K562 (cell line): ENCODE data around the gene TLX2. TPM values are rescaled to one million over a fixed set of nuclear protein-coding genes. Genes with fewer than 3 reads are reported as not detected.

Experiments used
- ARID1B ChIP-seq: fragments of 450-650 bp; IDR thresholded peaks from 2 replicates; pipeline ENCODE4 v1.6.1; 2016; ENCODE audit warnings: antibody characterized with exemption, mild to moderate bottlenecking, inconsistent platforms
- CBFB ChIP-seq: sonication (generic); formaldehyde crosslinking; IDR thresholded peaks from 2 replicates; pipeline ENCODE4 v1.4.0; 2020; ENCODE audit warnings: mild to moderate bottlenecking, missing genetic modification reagents
- CC2D1A ChIP-seq: fragments of 450-650 bp; IDR thresholded peaks from 2 replicates; pipeline ENCODE4 v1.6.1; 2017; ENCODE audit warnings: mild to moderate bottlenecking
- CUX1 ChIP-seq: fragments of 200-800 bp; sonication (Bioruptor generic); IDR thresholded peaks from 2 replicates; pipeline ENCODE4 v1.6.1; 2016; ENCODE audit warnings: missing genetic modification characterization, missing compliant biosample characterization
- E2F4 ChIP-seq: sonication (generic); formaldehyde crosslinking; IDR thresholded peaks from 2 replicates; pipeline ENCODE4 v1.8.0; 2022; ENCODE audit warnings: mild to moderate bottlenecking, low read depth, missing genetic modification reagents
- GATA2 ChIP-seq: sonication (generic); formaldehyde crosslinking; IDR thresholded peaks from 2 replicates; pipeline ENCODE4 v1.4.0; 2020; ENCODE audit warnings: mild to moderate bottlenecking, missing genetic modification reagents
- IRF2 ChIP-seq: sonication (generic); formaldehyde crosslinking; IDR thresholded peaks from 2 replicates; pipeline ENCODE4 v1.8.1; 2022; ENCODE audit warnings: mild to moderate bottlenecking, missing genetic modification reagents
- NR2C1 ChIP-seq, 2 experiments: fragments of 450-650 bp; IDR thresholded peaks; 2 replicates each; pipeline ENCODE4 v1.6.1; 2017; ENCODE audit warnings: mild to moderate bottlenecking in 2 of 2, antibody characterized with exemption in 1 of 2, inconsistent platforms in 1 of 2, missing compliant biosample characterization in 1 of 2, missing genetic modification characterization in 1 of 2
- NR3C1 ChIP-seq: sonication (generic); formaldehyde crosslinking; IDR thresholded peaks from 2 replicates; pipeline ENCODE4 v1.8.1; 2022; ENCODE audit warnings: missing genetic modification reagents
- NRF1 ChIP-seq, 2 experiments: fragments of 450-650 bp; IDR thresholded peaks in 1 of 2; conservative IDR thresholded peaks in 1 of 2; 2 replicates each; pipeline ENCODE4 v1.6.1; 2014; ENCODE audit warnings: mild to moderate bottlenecking in 2 of 2
- POU5F1 ChIP-seq: fragments of 150-350 bp; IDR thresholded peaks from 2 replicates; pipeline ENCODE4 v1.6.1; 2014; ENCODE audit warnings: borderline replicate concordance, low read length, low read depth, mild to moderate bottlenecking; ENCODE audit not compliant: partially characterized antibody
- PURB ChIP-seq: sonication (generic); formaldehyde crosslinking; IDR thresholded peaks from 2 replicates; pipeline ENCODE4 v1.9.0; 2021; ENCODE audit warnings: low read depth, mild to moderate bottlenecking, missing genetic modification reagents
- RBM14 ChIP-seq: fragments of 200-400 bp; formaldehyde crosslinking; IDR thresholded peaks from 2 replicates; pipeline ENCODE4 v1.6.1; 2018; ENCODE audit warnings: low read depth, mild to moderate bottlenecking, low read length, moderate library complexity, borderline replicate concordance; ENCODE audit not compliant: insufficient read depth
- TFE3 ChIP-seq: fragments of 450-650 bp; formaldehyde crosslinking; IDR thresholded peaks from 2 replicates; pipeline ENCODE4 v1.4.0; 2020; ENCODE audit warnings: mild to moderate bottlenecking, mixed read lengths
- THRB ChIP-seq: fragments of 450-650 bp; formaldehyde crosslinking; conservative IDR thresholded peaks from 2 replicates; pipeline ENCODE4 v1.4.0; 2022; ENCODE audit warnings: mild to moderate bottlenecking, missing genetic modification characterization
- ZNF140 ChIP-seq: fragments of 250-450 bp; sonication (Bioruptor Pico); IDR thresholded peaks from 2 replicates; pipeline ENCODE4 v1.8.0; 2021; ENCODE audit warnings: moderate library complexity, mild to moderate bottlenecking, inconsistent platforms
- ZNF282 ChIP-seq: sonication (generic); formaldehyde crosslinking; IDR thresholded peaks from 2 replicates; pipeline ENCODE4 v1.8.1; 2023; ENCODE audit warnings: missing genetic modification reagents
- ZNF75A ChIP-seq: fragments of 450-650 bp; formaldehyde crosslinking; IDR thresholded peaks from 2 replicates; pipeline ENCODE4 v1.4.0; 2020; ENCODE audit warnings: mild to moderate bottlenecking
- polyA plus RNA-seq, 8 experiments: library from polyadenylated mRNA; depleted of rRNA in 4 of 8; stranded (reverse) in 5 of 8; unstranded in 3 of 8; fragments of >200 nt; fragmentation: Nextera tagmentation in 2 of 8; fragmentation: Illumina TruSeq in 1 of 8; extraction: Ambion mirVana in 2 of 8; extraction: Trizol in 1 of 8; gene quantifications; 2 replicates each; pipeline versions ENCODE4 v1.2.1 to v1.2.3, GENCODE V29; 2011 to 2014; ENCODE audit warnings: inconsistent platforms in 1 of 8, missing spikeins in 1 of 8
- total RNA-seq, 7 experiments: library from RNA; depleted of rRNA in 6 of 7; stranded (reverse); fragments of >200 nt in 6 of 7; fragmentation: Illumina TruSeq in 2 of 7; extraction: Trizol in 2 of 7; gene quantifications; 2 replicates each; pipeline versions ENCODE4 v1.2.1 to v1.2.3, GENCODE V29; 2011 to 2021; ENCODE audit warnings: low replicate concordance in 1 of 7

TLX2 gene
- total and polyA plus RNA-seq, 9 of the 15 experiments (the other 6 are each of a cell fraction or from before 2014, with no cell fraction given), result not detected

GRCh38 chr2:74548900-74549826 is 34.9 kb downstream of the TLX2 start (continued):
- TF ChIP-seq CUX1 (CRISPR knock-in tag) (no peak), POU5F1 (no peak), PURB (no peak), NR2C1 (IDR thresholded peaks at IDR 0.05) (no peak), NR2C1 (tag; IDR thresholded peaks at IDR 0.05) (no peak), RBM14 (no peak), E2F4 (CRISPR knock-in tag) (no peak), CC2D1A (no peak), ARID1B (no peak), THRB (CRISPR knock-in tag) (no peak), GATA2 (CRISPR knock-in tag) (no peak), TFE3 (no peak), ZNF75A (CRISPR knock-in tag) (no peak), ZNF282 (CRISPR knock-in tag) (no peak), NRF1 (conservative IDR thresholded peaks at IDR 0.05 in 1 of 2, IDR thresholded peaks at IDR 0.05 in 1 of 2) (peak; percentile 83 to 85; a peak in 3 of 4 replicates), CBFB (CRISPR knock-in tag) (no peak), ZNF140 (CRISPR knock-in tag) (no peak), NR3C1 (no peak), IRF2 (CRISPR knock-in tag) (no peak)
